Kidney (tissue), 14 donors: Measurements from ENCODE around the gene BACH2. TPM values are rescaled to one million over a fixed set of nuclear protein-coding genes. Genes with fewer than 3 reads are reported as not detected.

Experiments
- DNase-seq, 5 donors: peaks; one replicate each; pipeline ENCODE4 v3.0.0-alpha.2; 2013 to 2020
- FAIRE-seq: peaks from 2 replicates; lab custom pipeline; 2012; peaks lifted over from hg19 to GRCh38; lab: Jason Lieb, UNC
- H3K27ac ChIP-seq, 2 donors: one replicate each; pipeline ENCODE4 v1.7.0; 2013; ENCODE audit warnings: low read depth in 2 of 2, low read length in 2 of 2, inconsistent platforms in 1 of 2
- H3K27me3 ChIP-seq: one replicate; pipeline ENCODE4 v1.7.1; 2013; ENCODE audit warnings: low read length, inconsistent platforms; ENCODE audit not compliant: control insufficient read depth, insufficient read depth
- H3K36me3 ChIP-seq, 3 donors: one replicate each; pipeline versions ENCODE4 v1.7.0 to v1.7.1; 2013; ENCODE audit warnings: low read length in 3 of 3, control low read depth in 1 of 3, inconsistent platforms in 1 of 3; ENCODE audit not compliant: insufficient read depth in 3 of 3, control insufficient read depth in 2 of 3
- H3K4me1 ChIP-seq, 3 donors: one replicate each; pipeline versions ENCODE4 v1.7.0 to v1.7.1; 2013; ENCODE audit warnings: low read length in 3 of 3, inconsistent platforms in 1 of 3, low read depth in 1 of 3; ENCODE audit not compliant: control insufficient read depth in 2 of 3, insufficient read depth in 2 of 3
- H3K4me3 ChIP-seq, 3 donors: one replicate each; pipeline versions ENCODE4 v1.7.0 to v1.8.1; 2013; ENCODE audit warnings: low read length in 3 of 3, control low read depth in 1 of 3, inconsistent platforms in 1 of 3
- H3K9ac ChIP-seq, 3 donors: one replicate each; pipeline versions ENCODE4 v1.7.0 to v1.7.1; 2013; ENCODE audit warnings: low read length in 3 of 3, control low read depth in 1 of 3, inconsistent platforms in 1 of 3
- H3K9me3 ChIP-seq, 3 donors: one replicate each; pipeline versions ENCODE4 v1.7.0 to v1.7.1; 2013; ENCODE audit warnings: low read length in 3 of 3, control low read depth in 1 of 3, inconsistent platforms in 1 of 3; ENCODE audit not compliant: control insufficient read depth in 2 of 3, insufficient read depth in 1 of 3
- CTCF ChIP-seq: IDR thresholded peaks from 3 replicates; pipeline ENCODE4 v1.5.1; 2012; ENCODE audit warnings: mild to moderate bottlenecking, moderate library complexity, borderline replicate concordance; ENCODE audit not compliant: insufficient read depth; ENCODE audit errors: extremely low read depth
- intact Hi-C: fragments of 100-400 bp; cut with DNase I; formaldehyde crosslinking; loops from one replicate; pipeline ENCODE4 v1.11.1; 2022
- polyA plus RNA-seq: library from polyadenylated mRNA; stranded (reverse); fragments of 350-450 nt; fragmentation: Illumina TruSeq; extraction: RNeasy Lipid Tissue Mini Kit (QIAGEN cat#74804); gene quantifications from one replicate; pipeline ENCODE4 v1.2.3, GENCODE V29; 2014; ENCODE audit warnings: low read depth, low replicate concordance; ENCODE audit not compliant: insufficient read depth
- total RNA-seq: library from RNA; stranded (reverse); fragmentation: NEBNext Ultra II Directional; extraction: Animal tissue kit (Norgen Biotek cat#: 25700); gene quantifications from one replicate; pipeline ENCODE4 v1.2.1, GENCODE V29; 2021
- donor health status: control.
- donor health status: control.
- donor health status: control.
- donor health status: control.
- donor health status: control.
- donor health status: DM: yes; HTN: yes; CAD: no.
- donor health status: Normal renal cell carcinoma (clear cell type).

Gene BACH2
- total and polyA plus RNA-seq, 2 donors from 2014 or later: 0.32 to 6.9 TPM

- Histone ChIP-seq H3K27me3 (no peaks in the 10 kb centered on the region), H3K9ac (no peak overlapping the region), H3K36me3 (no peaks in the 10 kb centered on the region), H3K4me3 (no peak overlapping the region), H3K9me3 (no peaks in the 10 kb centered on the region), H3K27ac (no peak overlapping the region), H3K4me1 (no peaks in the 10 kb centered on the region)
- TF ChIP-seq CTCF: no peak
- DNase-seq (no peak), FAIRE-seq (no peak)
- intact Hi-C loops: no loop called here
Measured at GRCh38 chr6:89925826-89926225, 370.8 kb downstream of the BACH2 start.

GRCh38 chr6:89924231-89924630 is 372.4 kb downstream of the BACH2 start:
- no peak overlapping the region for H3K9ac ChIP-seq
- no peaks in the 10 kb centered on the region for H3K27me3 ChIP-seq
- H3K4me3 ChIP-seq: no peak overlapping the region
- intact Hi-C loops: no loop called here
- H3K9me3 ChIP-seq: no peaks in the 10 kb centered on the region
- no peak for FAIRE-seq
- no peaks in the 10 kb centered on the region for H3K4me1 ChIP-seq
- no peak for TF ChIP-seq CTCF
- no peaks in the 10 kb centered on the region for H3K36me3 ChIP-seq
- no peak overlapping the region for H3K27ac ChIP-seq
- DNase-seq: no peak

DNA sequence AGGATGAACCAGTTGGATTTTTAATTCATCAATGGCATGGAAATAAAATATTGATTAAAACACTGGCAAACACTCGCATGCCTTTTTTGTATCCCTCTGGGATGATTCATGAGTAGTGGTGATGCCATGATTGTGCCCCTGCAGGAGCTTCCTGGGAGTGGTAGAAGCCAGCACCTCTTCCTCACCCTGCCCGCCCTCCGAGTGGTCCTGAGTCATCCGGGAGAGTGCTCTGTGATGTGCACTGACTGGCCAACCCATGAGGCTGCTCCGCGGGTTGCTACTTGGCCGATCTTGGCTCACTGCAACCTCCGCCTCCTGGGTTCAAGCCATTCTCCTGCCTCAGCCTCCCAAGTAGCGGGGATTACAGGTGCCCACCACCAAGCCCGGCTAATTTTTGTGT is 375.0 kb downstream of the BACH2 start:
- Histone ChIP-seq H3K36me3 (no peaks in the 10 kb centered on the region), H3K9ac (no peak overlapping the region), H3K9me3 (no peaks in the 10 kb centered on the region), H3K27me3 (no peaks in the 10 kb centered on the region), H3K4me1 (no peaks in the 10 kb centered on the region), H3K27ac (no peak overlapping the region), H3K4me3 (no peak overlapping the region)
- intact Hi-C loops: no loop called here
- DNase-seq: no peak
- no peak for TF ChIP-seq CTCF
- no peak for FAIRE-seq

DNA sequence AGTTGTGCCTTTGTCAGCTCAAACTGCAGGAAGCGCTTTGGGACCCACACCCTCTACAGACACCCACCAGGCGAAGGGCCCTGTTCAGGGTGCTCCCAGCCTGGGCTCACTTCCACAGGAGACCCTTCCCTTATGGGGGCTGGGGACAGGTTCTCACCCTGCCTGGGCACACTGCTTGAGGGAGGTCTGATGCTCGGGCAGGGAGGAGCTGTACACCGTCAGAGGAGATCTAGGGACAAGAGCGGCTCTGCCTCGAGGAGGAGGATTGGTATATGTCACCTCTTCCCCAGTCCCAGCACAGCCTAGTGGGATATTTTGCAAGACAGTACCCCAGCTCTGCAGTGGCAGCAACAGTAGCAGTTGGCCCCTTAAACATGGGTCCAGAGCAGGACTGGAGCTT is 375.4 kb downstream of the BACH2 start:
- TF ChIP-seq CTCF: no peak

More for the DNA sequence above, 375.4 kb downstream of the BACH2 start:
- H3K9ac ChIP-seq: no peak overlapping the region
- no peak for DNase-seq
- no peaks in the 10 kb centered on the region for H3K4me1 ChIP-seq
- no peaks in the 10 kb centered on the region for H3K27me3 ChIP-seq
- no peak overlapping the region for H3K4me3 ChIP-seq
- FAIRE-seq: no peak
- no peaks in the 10 kb centered on the region for H3K36me3 ChIP-seq
- H3K27ac ChIP-seq: no peak overlapping the region
- H3K9me3 ChIP-seq: peaks cover 0 to 2% (median 0%) of the 10 kb centered on the region in 3 donors
- intact Hi-C loops: no loop called here
